OCI-LY1 (cell line): ENCODE results near the gene RTTN.

ENCODE experiments used
- EZH2 ChIP-seq: fragments of 200-600 bp; sonication (generic), shearing (Covaris generic); IDR thresholded peaks from 2 replicates; pipeline ENCODE4 v1.8.0; 2017; ENCODE audit warnings: borderline replicate concordance, mixed run types, mild to moderate bottlenecking, antibody characterized with exemption, low read length, moderate library complexity, mixed read lengths
- TF ChIP-seq, protein P1 (sequence below): fragments of 200-600 bp; sonication (generic), shearing (Covaris generic); IDR thresholded peaks from 2 replicates; pipeline ENCODE4 v1.5.1; 2017; ENCODE audit warnings: mild to moderate bottlenecking, antibody characterized with exemption, low read length, moderate library complexity, mixed read lengths

DNA sequence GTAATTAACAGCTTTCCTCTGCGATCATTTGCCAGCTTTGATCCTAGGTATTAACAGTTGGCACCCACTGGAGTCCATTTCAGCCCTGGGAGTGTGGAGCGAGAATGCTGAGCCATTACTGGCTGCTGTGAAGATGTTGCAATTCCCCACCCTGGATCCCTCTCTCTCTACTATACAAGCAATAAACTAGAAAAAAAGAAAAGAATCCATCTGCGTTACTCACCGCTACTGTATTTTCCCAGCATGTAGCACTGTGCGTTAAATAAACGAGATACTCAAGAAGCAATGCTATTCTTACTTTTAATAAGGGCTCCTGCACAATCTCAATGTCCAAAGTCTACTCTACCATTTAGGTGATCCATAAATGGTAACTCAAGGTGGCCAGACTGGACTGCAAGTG, 8.5 kb downstream of the RTTN start:
- TF ChIP-seq, protein P1, sequence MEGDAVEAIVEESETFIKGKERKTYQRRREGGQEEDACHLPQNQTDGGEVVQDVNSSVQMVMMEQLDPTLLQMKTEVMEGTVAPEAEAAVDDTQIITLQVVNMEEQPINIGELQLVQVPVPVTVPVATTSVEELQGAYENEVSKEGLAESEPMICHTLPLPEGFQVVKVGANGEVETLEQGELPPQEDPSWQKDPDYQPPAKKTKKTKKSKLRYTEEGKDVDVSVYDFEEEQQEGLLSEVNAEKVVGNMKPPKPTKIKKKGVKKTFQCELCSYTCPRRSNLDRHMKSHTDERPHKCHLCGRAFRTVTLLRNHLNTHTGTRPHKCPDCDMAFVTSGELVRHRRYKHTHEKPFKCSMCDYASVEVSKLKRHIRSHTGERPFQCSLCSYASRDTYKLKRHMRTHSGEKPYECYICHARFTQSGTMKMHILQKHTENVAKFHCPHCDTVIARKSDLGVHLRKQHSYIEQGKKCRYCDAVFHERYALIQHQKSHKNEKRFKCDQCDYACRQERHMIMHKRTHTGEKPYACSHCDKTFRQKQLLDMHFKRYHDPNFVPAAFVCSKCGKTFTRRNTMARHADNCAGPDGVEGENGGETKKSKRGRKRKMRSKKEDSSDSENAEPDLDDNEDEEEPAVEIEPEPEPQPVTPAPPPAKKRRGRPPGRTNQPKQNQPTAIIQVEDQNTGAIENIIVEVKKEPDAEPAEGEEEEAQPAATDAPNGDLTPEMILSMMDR: no peak
- TF ChIP-seq EZH2: no peak
